ENCODE results near the gene TRIP13. TPM values are rescaled to one million over a fixed set of nuclear protein-coding genes. Genes with fewer than 3 reads are reported as not detected.

TRIP13 gene
- total and polyA plus RNA-seq, 2 of the 13 experiments (the other 11 are each of a cell fraction or from before 2014, with no cell fraction given): 13.5 to 33.0 TPM

DNA sequence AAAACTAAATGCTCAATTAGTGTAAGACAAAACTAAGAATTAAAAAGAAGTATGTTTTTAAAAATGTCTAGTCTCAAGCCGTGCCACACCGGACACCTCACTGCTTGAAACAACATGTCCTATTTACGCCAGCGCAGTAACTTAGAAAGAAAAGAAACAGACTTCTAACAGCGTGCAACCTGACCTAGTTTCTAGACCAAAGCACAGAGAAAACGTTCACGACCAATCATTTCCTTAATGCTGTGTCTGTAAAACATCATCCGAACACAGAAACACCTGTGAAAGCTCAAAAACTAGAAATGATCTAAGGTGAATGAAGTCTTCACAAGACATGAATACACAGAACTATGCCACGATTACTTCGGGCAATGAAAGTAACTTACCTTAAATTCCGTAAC, 4.0 kb upstream of the TRIP13 start:
- H3K9ac ChIP-seq (ENCODE audit: insufficient read depth, low read depth, low read length): no peak overlapping the region

GRCh38 chr5:889075-889710, 3.5 kb upstream of the TRIP13 start:
- WGBS (ENCODE audit: low lambda C conversion rate): 98% methylated on average over 15 of the region's 15 CpGs
- no peak for FAIRE-seq
- no peak for DNase-seq (ENCODE audit: low spot score)
- H3K79me2 ChIP-seq (ENCODE audit: insufficient read depth, low read length): peaks cover 42% of the 10 kb centered on the region
- ATAC-seq: no peak
- no peaks in the 10 kb centered on the region for H3K27me3 ChIP-seq (ENCODE audit: control insufficient read depth in 1 of 2, insufficient read depth in 2 of 2, low read length in 2 of 2)
- H2AFZ ChIP-seq (ENCODE audit: low read length): no peak overlapping the region
- H3K9me3 ChIP-seq (ENCODE audit: low read length): no peaks in the 10 kb centered on the region
- no peak overlapping the region for H3K4me3 ChIP-seq (replicated peaks in 1 of 3; ENCODE audit: insufficient read depth in 1 of 3, low read depth in 2 of 3, low read length in 3 of 3)
- H3K9ac ChIP-seq (ENCODE audit: insufficient read depth, low read depth, low read length): no peak overlapping the region
- H3K36me3 ChIP-seq (replicated peaks in 1 of 2; ENCODE audit: control insufficient read depth in 1 of 2, insufficient read depth in 2 of 2, low read length in 2 of 2): peaks cover 21 to 63% of the 10 kb centered on the region in 2 experiments
- TF ChIP-seq ZSCAN20 (CRISPR knock-in tag; IDR thresholded peaks at IDR 0.05; ENCODE audit: borderline replicate concordance): no peak
- no peak for TF ChIP-seq KLF6 (CRISPR knock-in tag; IDR thresholded peaks at IDR 0.05)
- TF ChIP-seq PTBP1 (IDR thresholded peaks at IDR 0.05; ENCODE audit: low read depth, low read length, poor library complexity, severe bottlenecking): no peak
- TF ChIP-seq ZNF530 (CRISPR knock-in tag; IDR thresholded peaks at IDR 0.05; ENCODE audit: low read depth): no peak
- TF ChIP-seq ZNF317 (CRISPR knock-in tag; IDR thresholded peaks at IDR 0.05): no peak
- no peak overlapping the region for H3K4me2 ChIP-seq (ENCODE audit: low read depth, low read length)
- in situ Hi-C loops (cut with HindIII; ENCODE audit: extremely low pct_ligation_motif_present, low pct_unique_long_range_greater_than_20kb): no loop called here
- intact Hi-C loops (cut with micrococcal nuclease; ENCODE audit: unreplicated experiment): no loop called here
- ChIA-PET POLR2A (no interaction called here), CTCF (ENCODE audit: low intra/inter-chr PET ratio, low total read pairs) (no interaction called here)
- 0 out of 2 replicates have a peak, but pooled peaks cover 2% of the 10 kb centered on the region for H4K20me1 ChIP-seq (ENCODE audit: insufficient read depth, low read length)
- BruUV-seq (replicated peaks): no TSS peak
- H3K27ac ChIP-seq (ENCODE audit: extremely low read length, insufficient read depth, low read length): no peak overlapping the region
- H3K4me1 ChIP-seq (ENCODE audit: insufficient read depth, low read length): peaks cover 24% of the 10 kb centered on the region

More for the DNA sequence above, 4.0 kb upstream of the TRIP13 start:
- Histone ChIP-seq H3K9me3 (ENCODE audit: low read length) (no peaks in the 10 kb centered on the region), H4K20me1 (ENCODE audit: insufficient read depth, low read length) (0 out of 2 replicates have a peak, but pooled peaks cover 2% of the 10 kb centered on the region), H3K36me3 (replicated peaks in 1 of 2; ENCODE audit: control insufficient read depth in 1 of 2, insufficient read depth in 2 of 2, low read length in 2 of 2) (peaks cover 25 to 68% of the 10 kb centered on the region in 2 experiments), H3K4me2 (ENCODE audit: low read depth, low read length) (no peak overlapping the region), H3K79me2 (ENCODE audit: insufficient read depth, low read length) (peaks cover 37% of the 10 kb centered on the region), H3K4me1 (ENCODE audit: insufficient read depth, low read length) (peaks cover 18% of the 10 kb centered on the region), H3K27me3 (ENCODE audit: control insufficient read depth in 1 of 2, insufficient read depth in 2 of 2, low read length in 2 of 2) (no peaks in the 10 kb centered on the region), H3K4me3 (replicated peaks in 1 of 3; ENCODE audit: insufficient read depth in 1 of 3, low read depth in 2 of 3, low read length in 3 of 3) (no peak overlapping the region), H3K27ac (ENCODE audit: extremely low read length, insufficient read depth, low read length) (no peak overlapping the region), H2AFZ (ENCODE audit: low read length) (no peak overlapping the region)
- BruUV-seq (replicated peaks): no TSS peak
- 96% methylated on average over 11 of the region's 11 CpGs for WGBS (ENCODE audit: low lambda C conversion rate)
- intact Hi-C loops (cut with micrococcal nuclease; ENCODE audit: unreplicated experiment) (no loop called here), in situ Hi-C loops (cut with HindIII; ENCODE audit: extremely low pct_ligation_motif_present, low pct_unique_long_range_greater_than_20kb) (no loop called here)
- DNase-seq (ENCODE audit: low spot score): no peak
- TF ChIP-seq CBFB (CRISPR knock-in tag; IDR thresholded peaks at IDR 0.05): no peak
- no peak for TF ChIP-seq GATAD1 (CRISPR knock-in tag; IDR thresholded peaks at IDR 0.05)
- TF ChIP-seq ZNF546 (CRISPR knock-in tag; conservative IDR thresholded peaks at IDR 0.05): no peak
- no peak for TF ChIP-seq ZNF672 (CRISPR knock-in tag; IDR thresholded peaks at IDR 0.05)
- TF ChIP-seq ZNF24 (IDR thresholded peaks at IDR 0.05): no peak
- TF ChIP-seq RBM22 (optimal IDR thresholded peaks at IDR 0.05; ENCODE audit: low read length): no peak
- no peak for TF ChIP-seq MTA1 (CRISPR knock-in tag; IDR thresholded peaks at IDR 0.05; ENCODE audit: borderline replicate concordance)
- no peak for TF ChIP-seq ZNF501 (CRISPR knock-in tag; IDR thresholded peaks at IDR 0.05)
- TF ChIP-seq HHEX (CRISPR knock-in tag; IDR thresholded peaks at IDR 0.05): no peak
- TF ChIP-seq ZFP62 (CRISPR knock-in tag; IDR thresholded peaks at IDR 0.05): no peak
- TF ChIP-seq SIN3B (IDR thresholded peaks at IDR 0.05; ENCODE audit: low read length): no peak
- TF ChIP-seq DNMT1 (CRISPR knock-in tag; IDR thresholded peaks at IDR 0.05): no peak
- TF ChIP-seq SMAD3 (CRISPR knock-in tag; IDR thresholded peaks at IDR 0.05): no peak
- TF ChIP-seq, protein P1, sequence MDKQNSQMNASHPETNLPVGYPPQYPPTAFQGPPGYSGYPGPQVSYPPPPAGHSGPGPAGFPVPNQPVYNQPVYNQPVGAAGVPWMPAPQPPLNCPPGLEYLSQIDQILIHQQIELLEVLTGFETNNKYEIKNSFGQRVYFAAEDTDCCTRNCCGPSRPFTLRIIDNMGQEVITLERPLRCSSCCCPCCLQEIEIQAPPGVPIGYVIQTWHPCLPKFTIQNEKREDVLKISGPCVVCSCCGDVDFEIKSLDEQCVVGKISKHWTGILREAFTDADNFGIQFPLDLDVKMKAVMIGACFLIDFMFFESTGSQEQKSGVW (CRISPR knock-in tag; IDR thresholded peaks at IDR 0.05; ENCODE audit: borderline replicate concordance): no peak
- TF ChIP-seq DPF2 (CRISPR knock-in tag; IDR thresholded peaks at IDR 0.05; ENCODE audit: borderline replicate concordance, low read depth): no peak
- TF ChIP-seq IKZF4 (CRISPR knock-in tag; IDR thresholded peaks at IDR 0.05; ENCODE audit: borderline replicate concordance, low read depth, not compliant biosample characterization): no peak
- TF ChIP-seq ZNF713 (CRISPR knock-in tag; IDR thresholded peaks at IDR 0.05): no peak
- TF ChIP-seq AKAP8 (CRISPR knock-in tag; IDR thresholded peaks at IDR 0.05): no peak
- CTCF ChIA-PET (ENCODE audit: low intra/inter-chr PET ratio, low total read pairs): no interaction called here
- POLR2A ChIA-PET: no interaction called here
- FAIRE-seq: no peak
- no peak for ATAC-seq

All from HepG2 (cell line).